Astrocyte of the cerebellum (primary cell): Measurements from ENCODE around the gene SYCP2.

ENCODE experiments used
- DNase-seq: peaks from one replicate; pipeline ENCODE4 v3.0.0-alpha.2; 2011; ENCODE audit warnings: low read depth
- H3K4me3 ChIP-seq: 2 replicates; pipeline ENCODE4 v1.5.1; 2011; ENCODE audit warnings: mild to moderate bottlenecking, low read depth, low read length, moderate library complexity
- CTCF ChIP-seq: IDR thresholded peaks from 2 replicates; pipeline ENCODE4 v1.5.1; 2012; ENCODE audit warnings: low read length, low read depth, moderate library complexity, mild to moderate bottlenecking; ENCODE audit errors: missing control alignments
- in situ Hi-C: cut with HindIII; loops from 2 replicates; pipeline ENCODE4 v1.10.0; 2017; ENCODE audit warnings: low sequenced_read_pairs

Gene SYCP2

DNA sequence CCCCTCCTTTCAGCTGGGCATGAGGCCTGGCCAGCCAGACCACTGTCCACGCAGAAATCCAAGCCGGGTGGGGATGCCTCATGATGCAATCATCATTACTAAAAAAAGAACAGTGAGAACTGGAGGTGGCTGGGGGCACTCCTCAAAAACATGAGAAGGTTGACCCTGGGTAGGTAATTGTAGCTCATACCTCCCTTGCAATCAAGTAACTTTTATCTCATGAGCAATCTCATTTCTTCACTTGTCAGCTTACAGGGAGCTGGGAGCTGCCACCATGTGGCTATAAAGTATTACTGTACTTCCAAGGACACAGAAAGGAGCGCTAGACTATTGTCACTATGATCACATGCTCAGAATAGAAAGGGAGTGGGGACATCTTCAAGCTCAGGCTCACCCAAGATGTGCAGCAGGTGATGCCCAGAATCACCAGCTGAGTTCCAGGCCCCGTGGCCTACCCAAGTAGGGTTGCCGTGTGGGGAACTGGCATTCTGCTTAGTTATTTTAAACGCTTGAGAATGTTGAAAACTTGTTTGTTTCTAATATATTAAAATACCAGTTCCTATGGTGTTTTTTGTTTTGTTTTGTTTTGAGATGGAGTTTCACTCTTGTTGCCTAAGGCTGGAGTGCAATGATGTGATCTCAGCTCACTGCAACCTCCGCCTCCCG lies 21.8 kb upstream of the SYCP2 start:
- peak; percentile 32 for TF ChIP-seq CTCF
- in situ Hi-C loops: no loop called here
- no peak overlapping the region for H3K4me3 ChIP-seq
- no peak for DNase-seq

GRCh38 chr20:59954718-59955117 lies 21.3 kb upstream of the SYCP2 start:
- in situ Hi-C loops: no loop called here
- H3K4me3 ChIP-seq: no peak overlapping the region
- DNase-seq: no peak
- TF ChIP-seq CTCF: no peak

DNA sequence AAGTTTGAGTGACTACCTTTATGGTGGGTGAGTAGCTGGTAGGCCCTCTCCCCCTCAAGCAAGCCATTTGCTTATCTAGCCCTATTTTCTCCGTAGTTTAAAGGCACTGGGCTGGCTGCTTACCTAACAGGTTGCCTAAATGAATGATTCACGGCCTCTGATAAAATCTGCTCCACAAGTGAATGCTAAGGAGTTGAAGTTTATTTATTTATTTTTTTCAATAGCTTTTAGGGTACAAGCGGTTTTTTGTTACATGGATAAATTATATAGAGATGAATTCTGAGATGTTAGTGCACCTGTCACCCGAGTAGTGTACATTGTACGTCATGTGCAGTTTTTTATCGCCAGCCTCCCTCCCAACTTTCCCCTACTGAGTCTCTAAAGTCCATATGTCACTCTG lies 16.5 kb upstream of the SYCP2 start:
- in situ Hi-C loops: no loop called here
- H3K4me3 ChIP-seq: no peak overlapping the region
- no peak for TF ChIP-seq CTCF
- DNase-seq: no peak

GRCh38 chr20:59948828-59949720 lies 15.6 kb upstream of the SYCP2 start:
- peak; percentile 60 for DNase-seq
- peak; percentile 63 for TF ChIP-seq CTCF
- in situ Hi-C loops: no loop called here

DNA sequence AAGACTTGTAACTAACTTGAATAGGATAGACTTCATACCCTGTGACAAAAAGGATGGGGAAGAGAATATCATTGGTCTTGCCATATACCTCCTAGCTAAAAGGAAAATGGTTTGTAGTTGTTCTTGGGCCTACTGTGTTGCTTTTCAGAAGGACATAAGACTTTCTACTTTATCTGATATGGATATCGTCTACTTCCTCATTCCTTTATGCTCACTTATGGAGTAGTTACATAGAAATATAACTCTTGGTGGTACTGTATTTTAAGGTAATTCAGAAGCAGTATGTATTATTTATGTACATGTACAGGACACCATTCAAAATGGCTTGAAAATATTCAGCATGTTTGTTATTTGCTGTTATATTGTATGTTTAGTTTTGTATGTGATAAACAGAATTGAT lies 14.8 kb upstream of the SYCP2 start:
- H3K4me3 ChIP-seq: no peak overlapping the region
- DNase-seq: no peak
- TF ChIP-seq CTCF: no peak
- in situ Hi-C loops: no loop called here

More at GRCh38 chr20:59948828-59949720, 15.6 kb upstream of the SYCP2 start:
- H3K4me3 ChIP-seq: no peak overlapping the region

GRCh38 chr20:59947376-59947775 lies 13.9 kb upstream of the SYCP2 start:
- TF ChIP-seq CTCF: no peak
- no peak for DNase-seq
- no peak overlapping the region for H3K4me3 ChIP-seq
- in situ Hi-C loops: no loop called here
